HL-60 (cell line): ENCODE results near the gene ZCWPW2.

Experiments
- DNase-seq, 2 experiments: peaks; one replicate each; pipeline ENCODE4 v3.0.0-alpha.2; 2010 to 2020; ENCODE audit warnings: low read depth in 1 of 2, low spot score in 1 of 2
- H3K27ac ChIP-seq: fragments of 250-450 bp; sonication (Bioruptor Pico); replicated peaks from 2 replicates; pipeline ENCODE4 v1.5.1; 2020; ENCODE audit warnings: mild to moderate bottlenecking, moderate library complexity
- H3K27me3 ChIP-seq: fragments of 250-450 bp; sonication (Bioruptor Pico); 2 replicates; pipeline ENCODE4 v1.5.1; 2021; ENCODE audit warnings: mild to moderate bottlenecking, moderate library complexity; ENCODE audit not compliant: insufficient read depth, poor library complexity, severe bottlenecking
- H3K4me3 ChIP-seq: replicated peaks from 2 replicates; pipeline ENCODE4 v1.5.1; 2011; ENCODE audit warnings: mild to moderate bottlenecking, control low read depth, low read length; ENCODE audit not compliant: insufficient read depth
- CTCF ChIP-seq: IDR thresholded peaks from one replicate; pipeline ENCODE4 v1.5.1; 2011; ENCODE audit warnings: low read length, control low read depth, inconsistent platforms; ENCODE audit not compliant: insufficient read depth
- GABPA ChIP-seq: IDR thresholded peaks from 2 replicates; pipeline ENCODE4 v1.6.1; 2012; ENCODE audit warnings: low read depth
- POLR2AphosphoS5 ChIP-seq: IDR thresholded peaks from 2 replicates; pipeline ENCODE4 v1.6.1; 2012; ENCODE audit warnings: low read depth
- REST ChIP-seq: IDR thresholded peaks from 2 replicates; pipeline ENCODE4 v1.6.1; 2012; ENCODE audit warnings: low read depth; ENCODE audit not compliant: insufficient replicate concordance
- SPI1 ChIP-seq: IDR thresholded peaks from 2 replicates; pipeline ENCODE4 v1.6.1; 2012; ENCODE audit warnings: low read depth, mild to moderate bottlenecking, borderline replicate concordance

Gene ZCWPW2

GRCh38 chr3:28348265-28348628 is 274 bp upstream of the ZCWPW2 start:
- Histone ChIP-seq H3K27me3 (no peaks in the 10 kb centered on the region), H3K27ac (peak overlapping the region; percentile 98), H3K4me3 (peak overlapping the region; percentile 78)
- TF ChIP-seq GABPA, result no peak
- no peak for TF ChIP-seq SPI1
- no peak for TF ChIP-seq REST
- TF ChIP-seq POLR2AphosphoS5, result no peak
- no peak for TF ChIP-seq CTCF
- peak in 1 of 2 experiments; percentile 78 for DNase-seq

GRCh38 chr3:28349469-28350000 is 1.0 kb downstream of the ZCWPW2 start:
- no peaks in the 10 kb centered on the region for H3K27me3 ChIP-seq
- peak overlapping the region; percentile 78 for H3K4me3 ChIP-seq
- TF ChIP-seq SPI1 (no peak), GABPA (no peak), POLR2AphosphoS5 (no peak), REST (no peak), CTCF (no peak)
- H3K27ac ChIP-seq, result peak overlapping the region; percentile 98
- no peak for DNase-seq

GRCh38 chr3:28376424-28376823 is 27.9 kb downstream of the ZCWPW2 start:
- Histone ChIP-seq H3K4me3 (no peak overlapping the region), H3K27ac (no peak overlapping the region), H3K27me3 (no peaks in the 10 kb centered on the region)
- DNase-seq, result peak in 1 of 2 experiments; percentile 77
- TF ChIP-seq REST, result no peak

GRCh38 chr3:28386049-28386448 is 37.5 kb downstream of the ZCWPW2 start:
- Histone ChIP-seq H3K27ac (no peak overlapping the region), H3K4me3 (no peak overlapping the region), H3K27me3 (no peaks in the 10 kb centered on the region)
- TF ChIP-seq CTCF (no peak), SPI1 (peak; percentile 94)
- no peak for DNase-seq
